CD4-positive, CD25-positive, alpha-beta regulatory T cell (primary cell): ENCODE measurements around the gene SNTG2. TPM values are rescaled to one million over a fixed set of nuclear protein-coding genes. Genes with fewer than 3 reads are reported as not detected.

Experiments used
- ATAC-seq, 2 donors: fragments of 150-1000 bp; cut with Tn5 transposase; one replicate each; pipeline ENCODE4 v1.10.0; 2021; ENCODE audit warnings: low read depth in 2 of 2, moderate number of reproducible peaks in 2 of 2, moderate library complexity in 1 of 2
- DNase-seq, 3 donors: peaks; one replicate each; pipeline versions ENCODE4 v3.0.0 to v3.0.0-alpha.2; 2012 to 2022; ENCODE audit warnings: mixed read lengths in 1 of 3
- H3K27ac ChIP-seq: one replicate; pipeline ENCODE4 v1.7.0; 2013; ENCODE audit warnings: mild to moderate bottlenecking, low read length; ENCODE audit not compliant: insufficient read depth, poor library complexity, severe bottlenecking
- H3K27me3 ChIP-seq: one replicate; pipeline ENCODE4 v1.7.0; 2013; ENCODE audit warnings: low read length; ENCODE audit not compliant: control insufficient read depth, insufficient read depth
- H3K36me3 ChIP-seq: one replicate; pipeline ENCODE4 v1.7.0; 2013; ENCODE audit warnings: mild to moderate bottlenecking, low read length, moderate library complexity; ENCODE audit not compliant: control insufficient read depth, insufficient read depth
- H3K4me1 ChIP-seq: 2 replicates; pipeline ENCODE4 v1.7.0; 2013; ENCODE audit warnings: mild to moderate bottlenecking, low read length; ENCODE audit not compliant: insufficient read depth, control insufficient read depth, poor library complexity, severe bottlenecking
- H3K4me3 ChIP-seq: one replicate; pipeline ENCODE4 v1.7.0; 2013; ENCODE audit warnings: low read depth, mild to moderate bottlenecking, low read length, moderate library complexity
- H3K9me3 ChIP-seq, 2 experiments: 1 replicate in 1 of 2; 2 replicates in 1 of 2; pipeline ENCODE4 v1.7.0; 2013; ENCODE audit warnings: low read length in 2 of 2, mild to moderate bottlenecking in 1 of 2, moderate library complexity in 1 of 2; ENCODE audit not compliant: control insufficient read depth in 2 of 2
- H3K27ac Mint-ChIP-seq, 3 donors: one replicate each; pipeline ENCODE4 v1.8.0; 2020 to 2022; ENCODE audit warnings: mild to moderate bottlenecking in 3 of 3, mixed read lengths in 3 of 3, moderate library complexity in 2 of 3
- H3K27me3 Mint-ChIP-seq: one replicate; pipeline ENCODE4 v1.8.0; 2022; ENCODE audit warnings: mild to moderate bottlenecking, mixed read lengths
- H3K36me3 Mint-ChIP-seq: one replicate; pipeline ENCODE4 v1.8.0; 2020; ENCODE audit warnings: mixed read lengths
- H3K4me1 Mint-ChIP-seq, 4 donors: one replicate each; pipeline ENCODE4 v1.8.0; 2020 to 2022; ENCODE audit warnings: mixed read lengths in 4 of 4, mild to moderate bottlenecking in 1 of 4
- H3K4me3 Mint-ChIP-seq, 4 donors: one replicate each; pipeline ENCODE4 v1.8.0; 2020 to 2022; ENCODE audit warnings: mild to moderate bottlenecking in 4 of 4, mixed read lengths in 4 of 4, moderate library complexity in 3 of 4
- H3K9me3 Mint-ChIP-seq, 7 donors: one replicate each; pipeline ENCODE4 v1.8.0; 2020 to 2022; ENCODE audit warnings: mixed read lengths in 7 of 7, mild to moderate bottlenecking in 3 of 7, moderate library complexity in 2 of 7
- polyA plus RNA-seq, 4 donors: library from polyadenylated mRNA; unstranded; fragments of 300-500 nt; fragmentation: Illumina TruSeq; gene quantifications; one replicate each; pipeline ENCODE4 v1.2.3, GENCODE V29; 2021
- total RNA-seq: library from RNA; stranded (reverse); gene quantifications from one replicate; pipeline ENCODE4 v1.2.3, GENCODE V29; 2022

The SNTG2 gene
- total RNA-seq (0.64 TPM), polyA plus RNA-seq (not detected)

DNA sequence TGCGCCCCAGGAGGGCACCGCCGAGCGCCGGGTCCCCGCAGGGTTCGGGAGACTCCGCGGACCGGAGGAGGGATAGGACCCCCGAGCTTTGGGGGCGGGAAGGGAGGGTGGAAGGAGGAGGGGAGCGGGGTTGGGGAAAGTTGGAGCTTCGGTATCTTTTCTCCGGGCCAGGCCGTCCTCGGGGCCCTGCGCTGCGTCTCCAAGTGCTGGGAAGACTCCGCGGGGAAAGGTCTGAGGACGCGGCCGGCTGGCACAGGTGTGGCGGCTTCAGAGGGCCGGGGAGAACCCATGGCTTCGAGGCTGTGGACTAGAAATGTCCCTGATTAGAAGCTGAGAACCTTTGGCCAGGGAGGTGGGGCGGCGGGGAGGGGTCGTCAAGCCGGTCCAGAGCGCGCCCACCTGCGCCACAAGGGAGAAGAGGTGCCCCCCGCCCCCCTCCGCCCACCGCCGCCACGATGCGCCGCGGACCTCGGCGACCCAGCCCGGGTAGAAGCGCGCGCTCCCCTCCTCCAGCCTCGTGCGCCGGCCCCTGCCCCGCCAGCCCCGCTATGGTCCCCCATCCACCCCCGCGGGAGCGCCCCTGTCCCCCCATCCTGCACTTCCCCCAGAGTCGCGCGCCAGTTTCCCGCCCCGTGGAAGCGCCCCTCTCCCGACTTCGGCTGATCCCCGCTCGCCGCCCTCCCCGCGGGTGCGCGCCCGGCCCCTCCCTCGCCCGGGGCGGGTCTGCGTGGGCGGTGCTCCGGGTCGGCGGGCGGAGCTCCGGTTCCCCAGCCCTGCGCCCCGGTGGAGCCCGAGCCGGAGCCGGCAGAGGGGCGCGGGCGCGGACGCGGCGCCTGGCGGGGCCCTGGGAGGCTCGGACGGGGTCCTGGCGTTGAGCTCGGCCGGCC is at the start of gene SNTG2:
SNTG2 (plus strand) TSS at position 770 of the 887 bp plus-strand sequence. CDS start 148 bp downstream, outside the sequence.
- no peak within 1 kb of the TSS for H3K4me3 ChIP-seq
- no peak within 1 kb of the TSS for H3K27ac Mint-ChIP-seq
- ATAC-seq = no peak
- H3K27me3 Mint-ChIP-seq = peaks cover 52% of the 10 kb centered on the region
- peak within 1 kb of the TSS in 3 of 4 donors; percentile 68 to 74 (median 69) for H3K4me3 Mint-ChIP-seq
- H3K27me3 ChIP-seq = peaks cover 11% of the 10 kb centered on the region
- DNase-seq = peak in 1 of 3 donors; percentile 15
- H3K27ac ChIP-seq = no peak within 1 kb of the TSS
- H3K9me3 ChIP-seq = no peaks in the 10 kb centered on the region
- no peaks in the 10 kb centered on the region for H3K36me3 ChIP-seq
- peaks cover 0 to 15% (median 11%) of the 10 kb centered on the region in 4 donors for H3K4me1 Mint-ChIP-seq
- H3K4me1 ChIP-seq = peaks cover 7% of the 10 kb centered on the region
- H3K36me3 Mint-ChIP-seq = no peaks in the 10 kb centered on the region
- peaks cover 0 to 5% (median 0%) of the 10 kb centered on the region in 7 donors for H3K9me3 Mint-ChIP-seq

DNA sequence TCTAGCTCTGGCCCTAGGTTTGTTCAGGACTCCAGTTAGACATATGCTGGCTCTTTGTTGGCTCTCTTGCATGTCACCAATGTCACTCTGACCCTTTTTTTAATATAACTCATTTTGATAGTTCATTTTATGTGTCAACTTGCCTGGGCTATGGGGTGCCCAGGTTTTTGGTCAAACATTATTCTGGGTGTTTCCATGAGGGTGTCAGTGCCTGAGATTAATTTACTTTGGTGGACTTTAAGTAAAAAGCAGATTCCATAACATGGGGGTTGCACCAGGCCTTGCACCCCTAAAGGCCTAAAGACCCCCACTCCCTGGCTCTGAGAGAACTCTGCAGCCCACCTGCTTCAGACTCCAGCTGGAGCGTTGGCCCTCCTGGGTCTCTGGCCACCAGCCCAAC is 48.1 kb upstream of the SNTG2 start:
- peaks cover 4% of the 10 kb centered on the region for H3K27me3 Mint-ChIP-seq
- no peaks in the 10 kb centered on the region for H3K4me1 Mint-ChIP-seq
- Histone ChIP-seq H3K9me3 (no peaks in the 10 kb centered on the region), H3K36me3 (no peaks in the 10 kb centered on the region), H3K4me1 (no peaks in the 10 kb centered on the region), H3K4me3 (no peak overlapping the region), H3K27me3 (no peaks in the 10 kb centered on the region), H3K27ac (no peak overlapping the region)
- no peak overlapping the region for H3K27ac Mint-ChIP-seq
- H3K9me3 Mint-ChIP-seq = peaks cover 0 to 11% (median 1%) of the 10 kb centered on the region in 7 donors
- no peak for ATAC-seq
- H3K4me3 Mint-ChIP-seq = no peak overlapping the region
- DNase-seq = no peak
- no peaks in the 10 kb centered on the region for H3K36me3 Mint-ChIP-seq

DNA sequence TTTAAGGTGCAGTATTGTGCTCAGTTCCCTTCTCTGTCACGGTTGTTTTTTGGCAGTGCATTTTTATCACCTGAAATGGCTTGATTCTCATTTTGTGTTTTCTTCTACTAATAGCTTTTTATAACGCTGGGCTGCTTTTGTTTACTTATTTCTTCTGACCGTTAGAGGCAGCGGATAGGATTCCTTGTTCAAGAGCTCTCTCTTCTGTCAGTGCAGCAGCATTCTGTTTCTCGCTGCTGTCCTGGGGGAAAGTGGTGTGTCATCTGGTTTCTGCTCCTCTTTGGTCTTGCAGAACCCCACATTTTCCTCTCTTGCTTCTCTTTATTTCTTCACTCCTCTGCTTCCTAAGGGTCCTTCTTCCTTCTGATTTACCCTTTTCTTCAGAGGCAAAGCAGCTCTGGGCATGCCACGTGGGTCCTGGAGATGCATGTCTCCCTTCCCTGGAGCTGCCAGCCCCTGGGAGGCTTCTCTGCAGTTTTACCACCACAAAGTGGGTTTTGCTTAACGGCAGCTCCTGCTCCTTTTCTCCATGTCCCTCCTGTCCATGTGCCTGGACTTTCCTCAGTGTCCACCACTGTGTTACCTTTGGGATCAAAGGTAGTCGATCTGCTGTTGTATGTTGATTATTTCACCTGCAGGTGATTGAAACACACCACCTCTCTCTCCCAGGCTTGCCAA is 47.3 kb upstream of the SNTG2 start:
- no peak overlapping the region for H3K27ac Mint-ChIP-seq
- Histone ChIP-seq H3K36me3 (no peaks in the 10 kb centered on the region), H3K27me3 (no peaks in the 10 kb centered on the region), H3K27ac (no peak overlapping the region), H3K4me1 (no peaks in the 10 kb centered on the region), H3K9me3 (no peaks in the 10 kb centered on the region), H3K4me3 (no peak overlapping the region)
- ATAC-seq (no peak), DNase-seq (no peak)
- peaks cover 7% of the 10 kb centered on the region for H3K27me3 Mint-ChIP-seq
- no peaks in the 10 kb centered on the region for H3K4me1 Mint-ChIP-seq
- no peaks in the 10 kb centered on the region for H3K36me3 Mint-ChIP-seq
- H3K4me3 Mint-ChIP-seq = no peak overlapping the region
- peaks cover 0 to 7% (median 1%) of the 10 kb centered on the region in 7 donors for H3K9me3 Mint-ChIP-seq

GRCh38 chr2:904246-905024 is 46.2 kb upstream of the SNTG2 start:
- no peak overlapping the region for H3K4me3 Mint-ChIP-seq
- ATAC-seq (no peak), DNase-seq (no peak)
- peaks cover 0 to 7% (median 1%) of the 10 kb centered on the region in 7 donors for H3K9me3 Mint-ChIP-seq
- H3K27ac ChIP-seq = no peak overlapping the region
- H3K27ac Mint-ChIP-seq = no peak overlapping the region
- no peaks in the 10 kb centered on the region for H3K9me3 ChIP-seq
- no peaks in the 10 kb centered on the region for H3K4me1 ChIP-seq
- H3K4me3 ChIP-seq = no peak overlapping the region
- H3K36me3 ChIP-seq = no peaks in the 10 kb centered on the region
- H3K36me3 Mint-ChIP-seq = no peaks in the 10 kb centered on the region
- H3K27me3 ChIP-seq = no peaks in the 10 kb centered on the region
- H3K4me1 Mint-ChIP-seq = no peaks in the 10 kb centered on the region
- peaks cover 7% of the 10 kb centered on the region for H3K27me3 Mint-ChIP-seq

GRCh38 chr2:905091-905832 is 45.4 kb upstream of the SNTG2 start:
- no peak overlapping the region for H3K27ac Mint-ChIP-seq
- H3K4me3 ChIP-seq = no peak overlapping the region
- H3K9me3 Mint-ChIP-seq = peaks cover 0 to 2% (median 0%) of the 10 kb centered on the region in 7 donors
- H3K27me3 ChIP-seq = no peaks in the 10 kb centered on the region
- no peak overlapping the region for H3K4me3 Mint-ChIP-seq
- H3K4me1 Mint-ChIP-seq = no peaks in the 10 kb centered on the region
- DNase-seq = no peak
- no peaks in the 10 kb centered on the region for H3K4me1 ChIP-seq
- H3K9me3 ChIP-seq = no peaks in the 10 kb centered on the region
- no peak overlapping the region for H3K27ac ChIP-seq
- H3K27me3 Mint-ChIP-seq = peaks cover 7% of the 10 kb centered on the region
- no peaks in the 10 kb centered on the region for H3K36me3 Mint-ChIP-seq
- no peak for ATAC-seq
- no peaks in the 10 kb centered on the region for H3K36me3 ChIP-seq

DNA sequence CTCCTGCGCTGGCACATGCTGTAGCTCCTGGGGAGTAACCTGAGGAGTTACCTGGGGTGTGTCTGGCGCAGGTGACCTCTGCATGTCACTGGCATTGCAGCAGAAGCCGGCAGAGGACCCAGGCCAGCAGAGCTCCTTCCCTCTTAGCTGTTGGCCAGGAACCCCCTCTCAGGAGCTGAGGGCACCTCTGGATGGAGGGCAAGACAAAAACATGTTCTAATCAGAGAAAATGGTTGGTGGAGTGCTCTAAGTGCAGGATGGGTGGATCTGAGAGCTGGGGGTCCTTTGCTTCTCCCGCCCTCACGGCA is 44.9 kb upstream of the SNTG2 start:
- Mint-ChIP-seq H3K27ac (no peak overlapping the region), H3K9me3 (peaks cover 0 to 2% (median 0%) of the 10 kb centered on the region in 7 donors), H3K4me3 (no peak overlapping the region), H3K36me3 (no peaks in the 10 kb centered on the region), H3K4me1 (no peaks in the 10 kb centered on the region), H3K27me3 (peaks cover 7% of the 10 kb centered on the region)
- ATAC-seq (no peak), DNase-seq (no peak)
- H3K9me3 ChIP-seq = no peaks in the 10 kb centered on the region
- no peak overlapping the region for H3K4me3 ChIP-seq
- H3K4me1 ChIP-seq = no peaks in the 10 kb centered on the region
- no peak overlapping the region for H3K27ac ChIP-seq
- H3K27me3 ChIP-seq = no peaks in the 10 kb centered on the region
- H3K36me3 ChIP-seq = no peaks in the 10 kb centered on the region

DNA sequence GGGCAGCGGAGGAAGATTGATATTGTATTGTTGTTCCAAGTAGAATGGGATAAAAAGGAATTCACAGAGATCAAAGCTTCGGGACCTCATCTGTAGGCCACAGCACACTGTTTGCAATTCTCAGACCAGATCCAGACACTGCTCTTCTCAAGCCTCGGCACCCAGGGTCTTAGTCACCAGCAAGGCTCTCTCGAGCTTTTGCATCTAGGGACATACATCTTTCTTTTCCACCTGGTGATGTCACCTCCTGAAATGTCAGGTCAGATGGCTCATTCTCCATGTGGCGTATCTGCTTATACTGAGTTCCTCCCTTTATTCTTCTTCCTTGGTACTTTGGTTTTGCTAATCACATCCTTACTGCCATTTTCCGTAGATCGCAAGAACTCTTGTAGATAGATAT is 42.9 kb upstream of the SNTG2 start:
- Histone ChIP-seq H3K4me1 (no peaks in the 10 kb centered on the region), H3K9me3 (no peaks in the 10 kb centered on the region), H3K4me3 (no peak overlapping the region), H3K36me3 (no peaks in the 10 kb centered on the region), H3K27ac (no peak overlapping the region), H3K27me3 (no peaks in the 10 kb centered on the region)
- no peak for ATAC-seq
- H3K4me3 Mint-ChIP-seq = no peak overlapping the region
- no peaks in the 10 kb centered on the region for H3K4me1 Mint-ChIP-seq
- H3K9me3 Mint-ChIP-seq = peaks cover 0 to 2% (median 0%) of the 10 kb centered on the region in 7 donors
- no peak for DNase-seq
- no peaks in the 10 kb centered on the region for H3K36me3 Mint-ChIP-seq
- peaks cover 7% of the 10 kb centered on the region for H3K27me3 Mint-ChIP-seq
- H3K27ac Mint-ChIP-seq = no peak overlapping the region
